HG02763 (cell line): ENCODE data around the gene PIK3CB.
"Not testable (repeated sequence)": the region's sequence is repeated elsewhere in the genome, so short reads cannot be mapped to it uniquely, and the experiment has no call there.

Experiments used
- ATAC-seq: cut with Tn5 transposase; IDR thresholded peaks from one replicate; pipeline ENCODE4 v1.9.1; 2021; ENCODE audit warnings: mild to moderate bottlenecking, moderate library complexity; ENCODE audit not compliant: unreplicated experiment

PIK3CB gene

DNA sequence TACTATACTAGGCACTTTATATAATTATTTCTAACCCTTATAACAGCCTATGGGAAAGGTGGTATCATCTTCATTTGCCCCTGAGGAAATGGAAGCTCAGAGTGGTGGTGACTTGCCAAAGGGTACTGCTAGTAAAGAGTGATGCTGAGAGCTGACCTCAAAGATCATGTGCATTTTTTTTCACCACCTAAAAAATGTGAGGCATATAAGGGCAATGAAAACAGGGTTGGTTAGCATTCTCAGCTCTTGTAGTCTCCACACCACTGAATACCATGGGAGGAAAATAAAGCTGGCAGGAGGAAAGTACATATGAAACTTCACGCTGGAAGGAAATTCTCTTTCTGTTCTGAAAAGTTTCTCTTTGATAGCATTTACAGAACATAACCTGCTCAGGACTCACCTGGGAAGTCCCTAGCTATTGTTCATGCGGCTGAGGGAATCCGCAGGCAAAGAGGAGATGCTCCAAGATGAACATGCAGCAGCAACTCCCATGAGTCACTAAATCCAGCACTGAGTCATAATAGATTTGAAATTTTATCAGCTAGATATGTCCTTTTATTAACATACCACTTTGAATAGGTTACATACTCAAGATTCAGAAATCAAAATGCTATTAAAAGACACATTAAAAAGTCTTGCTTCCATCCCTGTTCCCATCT lies 208.9 kb downstream of the PIK3CB start:
- no peak for ATAC-seq

GRCh38 chr3:138624518-138624917 lies 210.2 kb downstream of the PIK3CB start:
- no peak for ATAC-seq

DNA sequence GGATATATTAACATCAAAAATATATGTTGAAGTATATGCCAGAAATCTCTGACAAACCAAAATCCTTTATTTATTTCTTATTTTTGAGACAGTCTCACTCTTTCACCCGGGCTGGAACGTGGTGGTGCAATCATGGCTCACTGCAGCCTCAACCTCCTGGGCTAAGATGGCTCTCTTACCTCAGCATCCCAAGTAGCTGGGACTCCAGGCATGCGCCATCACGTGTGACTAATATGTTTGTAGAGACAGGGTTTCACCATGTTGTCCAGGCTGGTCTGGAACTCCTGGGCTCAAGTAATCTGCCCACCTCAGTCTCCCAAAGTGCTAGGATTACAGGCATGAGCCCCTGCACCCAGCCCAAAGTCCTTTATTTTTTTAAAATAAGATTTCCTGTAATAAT lies 214.3 kb downstream of the PIK3CB start:
- ATAC-seq: no peak

DNA sequence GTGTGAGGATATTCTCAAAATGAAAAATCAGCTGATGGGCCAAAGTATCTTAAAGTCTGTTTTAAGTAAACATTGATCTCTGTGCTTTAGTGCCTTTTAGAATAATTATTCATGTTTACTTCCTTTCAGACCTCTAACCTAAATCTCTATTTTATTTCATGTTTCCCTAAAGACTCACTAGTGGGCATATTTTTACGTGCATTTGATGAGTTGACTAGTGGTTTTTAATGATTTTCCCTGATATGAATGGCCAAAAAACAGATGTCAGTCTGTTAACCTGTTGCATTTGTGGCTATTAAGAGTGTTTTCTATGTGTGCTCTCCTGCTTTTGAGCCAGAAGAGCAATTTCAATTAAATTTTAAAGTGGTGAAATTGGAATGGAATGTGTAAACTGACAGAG lies 219.3 kb downstream of the PIK3CB start:
- ATAC-seq: no peak

- ATAC-seq: no peak
These were observed 224.8 kb downstream of the PIK3CB start for GRCh38 chr3:138609898-138610266.

DNA sequence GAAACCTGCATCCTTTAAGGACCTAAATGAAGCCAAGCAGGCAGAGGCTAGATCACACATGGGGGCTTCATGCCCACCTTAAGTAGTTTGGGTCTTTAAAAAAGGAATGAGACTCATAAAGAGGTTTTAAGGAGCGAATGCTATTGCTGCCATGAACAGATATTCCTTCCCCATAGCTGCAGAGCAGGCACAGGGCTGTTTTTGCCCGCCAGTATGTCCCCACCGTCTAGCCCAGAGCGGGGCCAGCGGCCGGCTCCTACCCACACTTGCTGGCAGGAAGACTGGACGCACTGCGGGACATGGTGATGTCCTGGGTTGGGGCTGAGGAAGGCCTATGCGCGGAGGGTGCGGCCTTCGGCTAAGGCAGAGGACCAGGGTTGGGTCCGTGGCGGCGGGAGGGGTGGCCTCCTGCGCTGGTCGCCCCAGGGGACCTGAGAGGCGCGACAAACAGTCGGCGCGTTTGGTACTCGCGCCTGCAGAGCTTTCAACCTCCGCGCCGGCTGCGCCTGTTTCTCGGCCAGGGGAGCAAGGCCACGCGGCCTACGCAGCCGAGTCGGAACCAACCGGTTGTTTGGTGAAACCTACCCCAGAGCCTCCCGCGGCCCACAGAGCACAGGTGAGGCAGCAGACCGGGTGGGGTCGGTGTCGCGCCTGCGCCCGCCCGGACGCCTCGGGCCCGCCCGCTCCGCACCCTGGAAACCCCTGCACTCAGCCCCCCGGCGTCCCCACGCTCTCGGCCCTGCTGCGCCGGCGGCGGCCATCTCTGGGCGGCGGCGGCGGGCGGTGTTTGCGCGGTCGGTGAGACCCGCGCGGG lies 226.2 kb downstream of the PIK3CB start, which contains the start of gene FAIM:
Gene FAIM, plus strand, starts transcription at position 450 of the 814 bp plus-strand sequence. CDS start 10,956 bp downstream, outside the sequence.
- peak; percentile 68 for ATAC-seq

DNA sequence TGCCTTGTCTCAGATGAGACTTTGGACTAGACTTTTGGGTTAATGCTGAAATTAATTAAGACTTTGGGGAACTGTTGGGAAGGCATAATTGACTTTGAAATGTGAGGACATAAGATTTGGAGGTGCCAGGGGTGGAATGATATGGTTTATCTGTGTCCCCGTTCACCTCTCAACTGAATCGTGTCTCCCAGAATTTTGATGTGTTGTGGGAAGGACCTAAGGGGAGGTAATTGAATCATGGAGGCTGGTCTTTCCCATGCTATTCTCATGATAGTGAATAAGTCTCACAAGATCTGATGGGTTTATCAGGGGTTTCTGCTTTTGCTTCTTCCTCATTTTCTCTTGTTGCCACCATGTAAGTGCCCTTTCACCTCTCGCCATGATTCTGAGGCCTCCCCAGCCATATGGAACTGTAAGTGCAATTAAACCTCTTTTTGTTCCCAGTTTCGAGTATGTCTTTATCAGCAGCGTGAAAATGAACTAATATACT lies 230.6 kb downstream of the PIK3CB start:
- not testable (repeated sequence) for ATAC-seq
